Activated B cell treated with CpG ODN at 0.5 μM for 24 hours (primary cell): ENCODE data around the gene PTPN14. TPM values are rescaled to one million over a fixed set of nuclear protein-coding genes. Genes with fewer than 3 reads are reported as not detected.
"Not testable (repeated sequence)": the region's sequence is repeated elsewhere in the genome, so short reads cannot be mapped to it uniquely, and the experiment has no call there.

ENCODE experiments used
- ATAC-seq: fragments of 200-7000 bp; cut with Tn5 transposase; one replicate; pipeline ENCODE4 v1.10.0; 2021; ENCODE audit warnings: low read depth, mild to moderate bottlenecking, moderate library complexity
- CTCF ChIA-PET: fragments of 350-600 bp; sonication (Branson Sonifier 250); formaldehyde crosslinking; loops from one replicate; lab custom pipeline; 2021; ENCODE audit warnings: antibody characterized with exemption; lab: Charles Lee
- POLR2A ChIA-PET: fragments of 350-600 bp; sonication (Branson Sonifier 250); formaldehyde crosslinking; loops from one replicate; lab custom pipeline; 2021; ENCODE audit warnings: antibody characterized with exemption; lab: Charles Lee
- DNase-seq: peaks from one replicate; pipeline ENCODE4 v3.0.0; 2022
- H3K27ac Mint-ChIP-seq: one replicate; pipeline ENCODE4 v1.8.0; 2020; ENCODE audit warnings: mixed read lengths
- H3K27me3 Mint-ChIP-seq: one replicate; pipeline ENCODE4 v1.8.0; 2021; ENCODE audit warnings: mixed read lengths
- H3K36me3 Mint-ChIP-seq: one replicate; pipeline ENCODE4 v1.8.0; 2021; ENCODE audit warnings: low read depth, mixed read lengths
- H3K4me1 Mint-ChIP-seq: one replicate; pipeline ENCODE4 v1.8.0; 2021; ENCODE audit warnings: mixed read lengths
- H3K4me3 Mint-ChIP-seq: one replicate; pipeline ENCODE4 v1.8.0; 2020; ENCODE audit warnings: mild to moderate bottlenecking, mixed read lengths
- H3K9me3 Mint-ChIP-seq: one replicate; pipeline ENCODE4 v1.8.0; 2020; ENCODE audit warnings: mixed read lengths
- CTCF ChIP-seq: fragments of 200-600 bp; IDR thresholded peaks from one replicate; pipeline ENCODE4 v1.8.0; 2022; ENCODE audit warnings: antibody characterized with exemption, mild to moderate bottlenecking
- intact Hi-C: fragments of 100-400 bp; cut with micrococcal nuclease; formaldehyde crosslinking; loops from one replicate; pipeline ENCODE4 v1.15.1; 2024
- total RNA-seq: library from RNA; stranded (reverse); gene quantifications from 2 replicates; pipeline ENCODE4 v1.2.3, GENCODE V29; 2022

PTPN14 gene
- total RNA-seq, 1 donor from 2014 or later = not detected

GRCh38 chr1:214397497-214397896 is 153.9 kb downstream of the PTPN14 start:
- H3K27me3 Mint-ChIP-seq = peaks cover 4% of the 10 kb centered on the region
- no peak for ATAC-seq
- intact Hi-C loops = no loop called here
- H3K4me3 Mint-ChIP-seq = no peak overlapping the region
- POLR2A ChIA-PET = no interaction called here
- no peaks in the 10 kb centered on the region for H3K36me3 Mint-ChIP-seq
- no peak for TF ChIP-seq CTCF
- H3K4me1 Mint-ChIP-seq = no peaks in the 10 kb centered on the region
- no peaks in the 10 kb centered on the region for H3K9me3 Mint-ChIP-seq
- no peak overlapping the region for H3K27ac Mint-ChIP-seq
- DNase-seq = no peak
- CTCF ChIA-PET = no interaction called here

GRCh38 chr1:214396330-214396729 is 155.1 kb downstream of the PTPN14 start:
- ChIA-PET POLR2A (no interaction called here), CTCF (interaction anchor here (1.1 kb wide), 1 partner anchor 65 kb away, joined by 4 read pairs; no protein-coding TSS in a partner anchor)
- no peaks in the 10 kb centered on the region for H3K9me3 Mint-ChIP-seq
- no peaks in the 10 kb centered on the region for H3K36me3 Mint-ChIP-seq
- H3K4me3 Mint-ChIP-seq = no peak overlapping the region
- intact Hi-C loops = no loop called here
- peaks cover 4% of the 10 kb centered on the region for H3K27me3 Mint-ChIP-seq
- DNase-seq (no peak), ATAC-seq (no peak)
- no peak for TF ChIP-seq CTCF
- H3K27ac Mint-ChIP-seq = no peak overlapping the region
- H3K4me1 Mint-ChIP-seq = no peaks in the 10 kb centered on the region

GRCh38 chr1:214394569-214394968 is 156.8 kb downstream of the PTPN14 start:
- intact Hi-C loops, H3K4me1 Mint-ChIP-seq, H3K4me3 Mint-ChIP-seq, DNase-seq, CTCF ChIA-PET, H3K9me3 Mint-ChIP-seq, H3K27me3 Mint-ChIP-seq, H3K27ac Mint-ChIP-seq, ATAC-seq, POLR2A ChIA-PET, H3K36me3 Mint-ChIP-seq: not testable (repeated sequence)

- intact Hi-C loops = no loop called here
- Mint-ChIP-seq H3K27ac (no peak overlapping the region), H3K9me3 (no peaks in the 10 kb centered on the region), H3K4me1 (no peaks in the 10 kb centered on the region), H3K36me3 (no peaks in the 10 kb centered on the region), H3K4me3 (no peak overlapping the region), H3K27me3 (no peaks in the 10 kb centered on the region)
- CTCF ChIA-PET = no interaction called here
- TF ChIP-seq CTCF = no peak
- ATAC-seq (no peak), DNase-seq (no peak)
- POLR2A ChIA-PET = no interaction called here
Measured at GRCh38 chr1:214393086-214393485, 158.3 kb downstream of the PTPN14 start.

- intact Hi-C loops = no loop called here
Measured at GRCh38 chr1:214391873-214392645, 159.3 kb downstream of the PTPN14 start.

More at GRCh38 chr1:214391873-214392645, 159.3 kb downstream of the PTPN14 start:
- Mint-ChIP-seq H3K36me3 (no peaks in the 10 kb centered on the region), H3K4me1 (no peaks in the 10 kb centered on the region), H3K4me3 (no peak overlapping the region), H3K27ac (no peak overlapping the region), H3K9me3 (no peaks in the 10 kb centered on the region), H3K27me3 (no peaks in the 10 kb centered on the region)
- DNase-seq (no peak), ATAC-seq (no peak)
- POLR2A ChIA-PET = no interaction called here
- no peak for TF ChIP-seq CTCF
- CTCF ChIA-PET = no interaction called here
